ENCODE measurements around the gene SC5D. TPM values are rescaled to one million over a fixed set of nuclear protein-coding genes. Genes with fewer than 3 reads are reported as not detected.

Gene SC5D
- total RNA-seq, 1 experiment from 2014 or later = 34.7 TPM

DNA sequence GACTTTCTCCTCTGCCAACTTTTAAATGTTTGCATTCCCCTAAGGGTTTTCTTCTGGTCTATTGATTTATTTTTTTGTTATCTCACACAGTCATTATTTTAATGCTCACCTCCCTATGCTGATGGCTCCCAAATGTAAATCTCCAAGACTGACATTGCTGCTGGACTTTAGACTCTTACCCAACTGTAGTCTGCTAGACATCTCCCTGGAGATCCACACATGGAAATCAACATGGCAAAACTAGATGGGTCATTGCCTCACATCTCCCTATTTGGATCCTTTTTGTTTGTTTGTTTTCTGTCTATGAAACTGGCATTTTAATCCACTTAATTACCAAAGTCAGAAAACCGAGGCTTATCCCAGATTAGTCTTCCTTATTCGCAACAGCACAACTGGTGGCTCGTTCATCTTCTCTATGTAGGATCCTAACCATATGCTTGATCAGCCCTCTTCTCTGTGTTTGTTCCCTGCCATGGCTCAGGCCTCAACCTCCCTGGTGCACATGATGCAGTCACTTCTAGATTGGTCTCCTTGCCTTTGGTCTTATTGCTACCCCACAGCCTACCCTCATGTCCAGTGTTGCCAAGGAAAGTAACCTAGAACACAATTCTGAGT lies 37.3 kb downstream of the SC5D start:
- TF ChIP-seq, protein P1, sequence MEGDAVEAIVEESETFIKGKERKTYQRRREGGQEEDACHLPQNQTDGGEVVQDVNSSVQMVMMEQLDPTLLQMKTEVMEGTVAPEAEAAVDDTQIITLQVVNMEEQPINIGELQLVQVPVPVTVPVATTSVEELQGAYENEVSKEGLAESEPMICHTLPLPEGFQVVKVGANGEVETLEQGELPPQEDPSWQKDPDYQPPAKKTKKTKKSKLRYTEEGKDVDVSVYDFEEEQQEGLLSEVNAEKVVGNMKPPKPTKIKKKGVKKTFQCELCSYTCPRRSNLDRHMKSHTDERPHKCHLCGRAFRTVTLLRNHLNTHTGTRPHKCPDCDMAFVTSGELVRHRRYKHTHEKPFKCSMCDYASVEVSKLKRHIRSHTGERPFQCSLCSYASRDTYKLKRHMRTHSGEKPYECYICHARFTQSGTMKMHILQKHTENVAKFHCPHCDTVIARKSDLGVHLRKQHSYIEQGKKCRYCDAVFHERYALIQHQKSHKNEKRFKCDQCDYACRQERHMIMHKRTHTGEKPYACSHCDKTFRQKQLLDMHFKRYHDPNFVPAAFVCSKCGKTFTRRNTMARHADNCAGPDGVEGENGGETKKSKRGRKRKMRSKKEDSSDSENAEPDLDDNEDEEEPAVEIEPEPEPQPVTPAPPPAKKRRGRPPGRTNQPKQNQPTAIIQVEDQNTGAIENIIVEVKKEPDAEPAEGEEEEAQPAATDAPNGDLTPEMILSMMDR (IDR thresholded peaks at IDR 0.05; ENCODE audit: unreplicated experiment) = no peak
- Mint-ChIP-seq H3K9me3 (ENCODE audit: low read depth, unreplicated experiment) (no peaks in the 10 kb centered on the region), H3K36me3 (ENCODE audit: insufficient read depth, unreplicated experiment) (no peaks in the 10 kb centered on the region), H3K4me1 (ENCODE audit: low read depth, unreplicated experiment) (no peaks in the 10 kb centered on the region), H3K27me3 (ENCODE audit: unreplicated experiment) (peaks cover 6% of the 10 kb centered on the region), H3K4me3 (ENCODE audit: low read depth, unreplicated experiment) (no peak overlapping the region), H3K27ac (ENCODE audit: unreplicated experiment) (no peak overlapping the region)
- intact Hi-C loops (cut with micrococcal nuclease; ENCODE audit: unreplicated experiment) = loop anchor here (10.0 kb wide), 1 partner anchor 135 kb away; no protein-coding TSS in a partner anchor
- no TSS peak for BruUV-seq (replicated peaks)
- CTCF ChIA-PET = no interaction called here
- no peak for DNase-seq

DNA sequence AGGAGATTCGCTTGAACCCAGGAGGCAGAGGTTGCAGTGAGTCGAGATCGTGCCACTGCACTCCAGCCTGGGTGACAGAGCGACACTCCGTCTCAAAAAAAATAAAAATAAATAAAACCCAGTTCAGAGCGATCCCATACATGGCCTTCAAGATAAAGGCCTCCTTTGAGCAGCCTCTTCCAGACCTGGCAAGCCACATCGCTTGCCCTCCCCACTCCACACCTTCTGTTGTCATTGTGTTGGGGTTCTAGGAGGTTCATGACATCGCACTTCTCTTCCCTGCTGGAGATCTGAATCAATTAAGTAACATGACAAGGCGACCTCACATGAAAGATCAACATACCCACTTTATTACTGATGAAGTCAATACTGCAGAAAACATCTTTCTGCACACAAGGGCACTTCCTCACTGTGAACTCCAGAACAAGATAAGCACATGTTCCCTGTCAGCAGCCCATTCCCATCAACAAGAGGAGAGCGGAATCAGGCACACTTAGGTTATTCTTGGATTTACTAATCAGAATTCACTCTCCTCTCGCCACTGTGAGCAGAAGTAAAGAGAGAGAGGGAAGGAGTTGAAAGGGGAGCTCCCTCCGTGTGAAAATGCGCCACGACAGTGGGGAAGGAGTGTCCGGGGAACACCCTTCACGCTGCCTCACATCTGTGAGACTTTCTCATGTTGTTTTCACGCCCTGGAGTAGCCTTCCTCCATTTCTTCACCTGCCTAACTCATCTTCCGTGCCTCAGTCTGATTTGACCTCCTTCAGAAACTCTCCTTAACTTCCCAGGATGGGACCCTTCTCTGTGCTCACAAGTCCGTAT lies 38.3 kb downstream of the SC5D start:
- H3K27me3 Mint-ChIP-seq (ENCODE audit: unreplicated experiment) = peaks cover 13% of the 10 kb centered on the region
- intact Hi-C loops (cut with micrococcal nuclease; ENCODE audit: unreplicated experiment) = no loop called here
- H3K4me3 Mint-ChIP-seq (ENCODE audit: low read depth, unreplicated experiment) = no peak overlapping the region
- no peak overlapping the region for H3K27ac Mint-ChIP-seq (ENCODE audit: unreplicated experiment)
- DNase-seq = no peak
- H3K9me3 Mint-ChIP-seq (ENCODE audit: low read depth, unreplicated experiment) = no peaks in the 10 kb centered on the region
- H3K4me1 Mint-ChIP-seq (ENCODE audit: low read depth, unreplicated experiment) = no peaks in the 10 kb centered on the region
- H3K36me3 Mint-ChIP-seq (ENCODE audit: insufficient read depth, unreplicated experiment) = no peaks in the 10 kb centered on the region
- CTCF ChIA-PET = no interaction called here
- no TSS peak for BruUV-seq (replicated peaks)
- TF ChIP-seq, protein P1 (IDR thresholded peaks at IDR 0.05; ENCODE audit: unreplicated experiment) = no peak

DNA sequence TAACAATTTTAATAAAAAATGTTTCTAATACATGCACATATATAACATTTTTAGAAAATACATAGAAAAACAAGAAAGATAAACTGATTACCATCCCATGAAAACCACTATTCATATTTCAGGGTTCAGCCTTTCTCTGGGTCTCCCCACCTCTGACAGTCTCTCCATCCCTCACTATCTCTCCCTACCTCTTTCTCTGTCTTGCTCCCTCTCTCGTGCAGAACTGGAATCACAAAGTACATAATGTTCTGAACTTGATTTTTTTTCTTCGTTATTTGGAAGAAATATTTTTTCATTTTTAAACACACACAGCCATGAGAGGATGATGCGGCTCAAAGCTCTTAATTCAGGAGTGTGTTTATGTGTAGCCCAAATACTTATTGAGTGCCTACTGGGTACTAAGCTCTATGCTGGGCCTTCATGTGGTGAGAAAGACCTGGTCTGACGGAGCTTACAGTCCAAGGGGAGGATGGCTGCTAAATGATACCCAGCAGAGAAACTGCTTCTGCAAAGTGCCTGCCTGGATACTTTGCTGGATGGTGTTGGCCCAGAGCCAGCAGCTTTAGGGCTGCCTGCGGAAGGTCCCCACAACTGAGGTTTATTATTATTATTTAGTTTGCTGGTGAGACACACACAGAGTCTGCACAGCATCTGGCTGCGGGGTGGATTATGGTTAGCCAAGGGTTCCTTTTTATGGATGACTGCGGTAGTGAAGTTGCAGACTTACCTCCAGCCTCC lies 42.6 kb downstream of the SC5D start:
- intact Hi-C loops (cut with micrococcal nuclease; ENCODE audit: unreplicated experiment) = no loop called here
- Mint-ChIP-seq H3K4me3 (ENCODE audit: low read depth, unreplicated experiment) (no peak overlapping the region), H3K27me3 (ENCODE audit: unreplicated experiment) (peaks cover 22% of the 10 kb centered on the region), H3K36me3 (ENCODE audit: insufficient read depth, unreplicated experiment) (no peaks in the 10 kb centered on the region), H3K27ac (ENCODE audit: unreplicated experiment) (no peak overlapping the region), H3K9me3 (ENCODE audit: low read depth, unreplicated experiment) (no peaks in the 10 kb centered on the region), H3K4me1 (ENCODE audit: low read depth, unreplicated experiment) (no peaks in the 10 kb centered on the region)
- no peak for DNase-seq
- CTCF ChIA-PET = no interaction called here
- no TSS peak for BruUV-seq (replicated peaks)
- TF ChIP-seq, protein P1 (IDR thresholded peaks at IDR 0.05; ENCODE audit: unreplicated experiment) = no peak

DNA sequence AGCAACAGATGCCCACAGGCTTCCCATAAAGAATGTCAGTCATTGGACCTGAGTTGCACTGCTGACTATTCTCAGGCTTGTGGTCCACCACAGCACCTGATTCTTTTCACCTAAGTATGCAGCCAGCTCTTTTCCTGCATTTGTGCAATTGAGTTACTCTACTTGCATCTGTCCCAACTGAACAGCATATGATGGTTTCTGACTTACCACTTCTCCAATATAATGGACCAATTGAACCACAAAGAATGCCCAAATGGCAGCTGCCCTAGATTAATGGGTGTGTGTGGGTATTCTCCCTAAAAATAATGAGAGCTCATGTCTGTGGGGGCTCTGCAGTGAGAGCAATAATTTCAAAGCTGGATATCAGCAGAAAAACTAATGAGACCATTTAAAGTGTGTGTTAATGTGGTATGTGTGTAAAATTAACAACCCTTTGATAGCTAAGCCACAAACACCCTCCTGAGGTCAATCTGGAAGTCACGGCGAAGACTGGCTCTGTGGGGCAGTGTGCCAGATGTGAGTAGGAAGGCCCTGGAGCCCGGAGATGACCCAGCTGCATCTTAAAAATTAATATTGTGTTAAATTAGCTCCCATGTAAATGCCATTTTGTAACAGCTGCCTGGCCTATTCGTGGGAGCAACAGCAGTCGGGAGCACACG lies 43.8 kb downstream of the SC5D start:
- H3K4me1 Mint-ChIP-seq (ENCODE audit: low read depth, unreplicated experiment) = no peaks in the 10 kb centered on the region
- no peak overlapping the region for H3K27ac Mint-ChIP-seq (ENCODE audit: unreplicated experiment)
- CTCF ChIA-PET = no interaction called here
- no TSS peak for BruUV-seq (replicated peaks)
- H3K9me3 Mint-ChIP-seq (ENCODE audit: low read depth, unreplicated experiment) = no peaks in the 10 kb centered on the region
- H3K4me3 Mint-ChIP-seq (ENCODE audit: low read depth, unreplicated experiment) = no peak overlapping the region
- no peaks in the 10 kb centered on the region for H3K36me3 Mint-ChIP-seq (ENCODE audit: insufficient read depth, unreplicated experiment)
- TF ChIP-seq, protein P1 (IDR thresholded peaks at IDR 0.05; ENCODE audit: unreplicated experiment) = no peak
- no peak for DNase-seq
- intact Hi-C loops (cut with micrococcal nuclease; ENCODE audit: unreplicated experiment) = no loop called here
- H3K27me3 Mint-ChIP-seq (ENCODE audit: unreplicated experiment) = peaks cover 22% of the 10 kb centered on the region
